DND-41 (cell line): ENCODE results near the gene IMPDH1.

ENCODE experiments used
- ATAC-seq: fragments of 200-7000 bp; cut with Tn5 transposase; 3 replicates; pipeline ENCODE4 v1.9.1; 2021; ENCODE audit warnings: low read depth; ENCODE audit not compliant: insufficient read depth
- DNase-seq: peaks from one replicate; pipeline ENCODE4 v3.0.0-alpha.2; 2020
- H2AFZ ChIP-seq: 2 replicates; pipeline ENCODE4 v1.6.0; 2012; ENCODE audit warnings: low read depth, low read length
- H3K27ac ChIP-seq: 2 replicates; pipeline ENCODE4 v1.5.1; 2012; ENCODE audit warnings: low read length, inconsistent platforms
- H3K27me3 ChIP-seq: fragments of 200-600 bp; sonication (generic); 2 replicates; pipeline ENCODE4 v1.6.0; 2012; ENCODE audit warnings: low read length, mild to moderate bottlenecking, inconsistent platforms; ENCODE audit not compliant: insufficient read depth, poor library complexity
- H3K36me3 ChIP-seq: 2 replicates; pipeline ENCODE4 v1.5.1; 2012; ENCODE audit warnings: low read length, inconsistent platforms; ENCODE audit not compliant: insufficient read depth
- H3K4me1 ChIP-seq: 2 replicates; pipeline ENCODE4 v1.5.1; 2012; ENCODE audit warnings: mild to moderate bottlenecking, low read length; ENCODE audit not compliant: insufficient read depth
- H3K4me2 ChIP-seq: 2 replicates; pipeline ENCODE4 v1.6.0; 2012; ENCODE audit warnings: mild to moderate bottlenecking, moderate library complexity, low read length, inconsistent platforms; ENCODE audit not compliant: insufficient read depth
- H3K4me3 ChIP-seq, 2 experiments: fragments of 200-600 bp in 1 of 2; shearing (Covaris generic) in 1 of 2; 2 replicates each; pipeline ENCODE4 v1.5.1; 2012 to 2016; ENCODE audit warnings: inconsistent platforms in 2 of 2, low read length in 2 of 2, mild to moderate bottlenecking in 2 of 2, low read depth in 1 of 2, moderate library complexity in 1 of 2
- H3K79me2 ChIP-seq: 2 replicates; pipeline ENCODE4 v1.6.0; 2012; ENCODE audit warnings: low read length, inconsistent platforms; ENCODE audit not compliant: insufficient read depth
- H3K9ac ChIP-seq: 2 replicates; pipeline ENCODE4 v1.6.0; 2012; ENCODE audit warnings: low read depth, mild to moderate bottlenecking, inconsistent platforms, low read length, moderate library complexity
- H3K9me3 ChIP-seq: 2 replicates; pipeline ENCODE4 v1.5.1; 2012; ENCODE audit warnings: low read length, moderate library complexity, mild to moderate bottlenecking, inconsistent platforms; ENCODE audit not compliant: insufficient read depth, severe bottlenecking
- H4K20me1 ChIP-seq: 2 replicates; pipeline ENCODE4 v1.6.0; 2012; ENCODE audit warnings: low read length; ENCODE audit not compliant: insufficient read depth
- EZH2 ChIP-seq: IDR thresholded peaks from 3 replicates; pipeline ENCODE4 v1.6.1; 2012; ENCODE audit warnings: borderline replicate concordance, low read depth, mild to moderate bottlenecking, moderate library complexity, low read length, inconsistent platforms; ENCODE audit not compliant: severe bottlenecking
- TF ChIP-seq, protein P1 (sequence below): IDR thresholded peaks from 2 replicates; pipeline ENCODE4 v1.5.1; 2012; ENCODE audit warnings: borderline replicate concordance, low read length, moderate library complexity, mild to moderate bottlenecking; ENCODE audit not compliant: poor library complexity, severe bottlenecking; ENCODE audit errors: extremely low read depth

IMPDH1 gene

DNA sequence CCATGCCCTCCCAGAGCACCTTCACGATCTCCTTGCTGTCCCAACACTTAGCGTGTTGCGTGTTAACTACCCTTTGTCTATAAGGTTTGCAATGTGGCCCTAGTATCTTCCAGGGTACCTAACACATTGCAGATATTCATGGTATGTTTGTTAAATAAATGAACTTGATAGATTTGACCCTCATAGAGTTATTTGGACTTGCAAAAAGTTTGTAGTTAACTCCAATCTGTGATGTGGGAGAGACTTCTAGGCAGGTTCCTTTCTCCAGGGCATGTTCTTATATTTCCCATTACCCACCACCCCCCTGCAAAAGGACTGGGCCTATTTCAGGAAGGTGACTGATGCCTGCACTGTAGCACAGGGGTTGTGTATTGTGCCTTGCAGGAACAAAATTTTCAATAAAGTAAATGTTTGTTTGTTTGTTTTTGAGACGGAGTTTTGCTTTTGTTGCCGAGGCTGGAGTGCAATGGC lies 46.5 kb upstream of the IMPDH1 start:
- ATAC-seq = no peak; the same call in 1 of the 3 replicates
- Histone ChIP-seq H3K27me3 (peaks cover 14% of the 10 kb centered on the region), H3K4me2 (peak overlapping the region; percentile 94), H3K27ac (peak overlapping the region; percentile 90), H3K4me1 (peaks cover 36% of the 10 kb centered on the region), H3K9me3 (no peaks in the 10 kb centered on the region), H3K36me3 (peaks cover 22% of the 10 kb centered on the region), H2AFZ (peak overlapping the region; percentile 98), H4K20me1 (peaks cover 12% of the 10 kb centered on the region), H3K4me3 (peak overlapping the region; percentile 92 to 100), H3K79me2 (peaks cover 47% of the 10 kb centered on the region), H3K9ac (peak overlapping the region; percentile 98)
- TF ChIP-seq, protein P1, sequence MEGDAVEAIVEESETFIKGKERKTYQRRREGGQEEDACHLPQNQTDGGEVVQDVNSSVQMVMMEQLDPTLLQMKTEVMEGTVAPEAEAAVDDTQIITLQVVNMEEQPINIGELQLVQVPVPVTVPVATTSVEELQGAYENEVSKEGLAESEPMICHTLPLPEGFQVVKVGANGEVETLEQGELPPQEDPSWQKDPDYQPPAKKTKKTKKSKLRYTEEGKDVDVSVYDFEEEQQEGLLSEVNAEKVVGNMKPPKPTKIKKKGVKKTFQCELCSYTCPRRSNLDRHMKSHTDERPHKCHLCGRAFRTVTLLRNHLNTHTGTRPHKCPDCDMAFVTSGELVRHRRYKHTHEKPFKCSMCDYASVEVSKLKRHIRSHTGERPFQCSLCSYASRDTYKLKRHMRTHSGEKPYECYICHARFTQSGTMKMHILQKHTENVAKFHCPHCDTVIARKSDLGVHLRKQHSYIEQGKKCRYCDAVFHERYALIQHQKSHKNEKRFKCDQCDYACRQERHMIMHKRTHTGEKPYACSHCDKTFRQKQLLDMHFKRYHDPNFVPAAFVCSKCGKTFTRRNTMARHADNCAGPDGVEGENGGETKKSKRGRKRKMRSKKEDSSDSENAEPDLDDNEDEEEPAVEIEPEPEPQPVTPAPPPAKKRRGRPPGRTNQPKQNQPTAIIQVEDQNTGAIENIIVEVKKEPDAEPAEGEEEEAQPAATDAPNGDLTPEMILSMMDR = no peak
- no peak for TF ChIP-seq EZH2
- no peak for DNase-seq

DNA sequence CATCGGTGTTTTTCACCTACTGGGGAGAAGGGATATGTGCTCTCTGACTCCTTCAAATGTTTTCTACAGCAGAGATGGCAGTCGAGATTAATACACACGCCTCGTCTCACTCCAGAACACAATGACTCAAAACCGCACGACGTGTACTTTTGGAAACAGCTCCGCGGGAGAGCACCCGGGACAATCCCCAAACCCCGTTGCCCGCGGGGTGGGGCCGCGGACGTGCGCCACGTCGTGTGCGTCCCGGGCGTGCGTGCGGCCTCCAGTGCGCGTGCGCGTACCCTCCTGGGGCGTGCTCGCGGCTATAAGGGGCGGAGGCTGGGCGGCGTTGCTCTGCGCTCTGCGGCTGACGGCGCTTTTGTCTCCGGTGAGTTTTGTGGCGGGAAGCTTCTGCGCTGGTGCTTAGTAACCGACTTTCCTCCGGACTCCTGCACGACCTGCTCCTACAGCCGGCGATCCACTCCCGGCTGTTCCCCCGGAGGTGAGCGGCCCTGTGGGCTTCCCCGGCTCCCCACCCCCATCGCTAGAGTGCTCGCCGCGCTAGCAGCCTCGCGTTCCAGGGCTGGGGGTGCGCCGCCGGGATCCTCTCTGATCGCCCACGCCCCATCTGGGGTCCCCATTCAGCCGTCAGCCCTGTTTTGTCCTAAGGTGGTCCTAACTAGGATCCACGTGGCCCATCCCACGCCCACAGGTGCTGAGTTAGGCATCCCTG lies 45.9 kb upstream of the IMPDH1 start, which contains the start of gene HILPDA:
HILPDA (plus strand) TSS at position 336 of the 712 bp plus-strand sequence. CDS start 1,391 bp downstream, outside the sequence.
- Histone ChIP-seq H2AFZ (peak within 1 kb of the TSS; percentile 98), H3K27ac (peak within 1 kb of the TSS; percentile 90), H3K79me2 (peaks cover 45% of the 10 kb centered on the region), H3K36me3 (peaks cover 22% of the 10 kb centered on the region), H3K4me2 (peak within 1 kb of the TSS; percentile 94), H3K4me3 (peak within 1 kb of the TSS; percentile 92 to 100), H3K9ac (peak within 1 kb of the TSS; percentile 98), H4K20me1 (peaks cover 12% of the 10 kb centered on the region), H3K9me3 (no peaks in the 10 kb centered on the region), H3K4me1 (peaks cover 36% of the 10 kb centered on the region), H3K27me3 (peaks cover 14% of the 10 kb centered on the region)
- ATAC-seq (peak; percentile 92), DNase-seq (peak; percentile 93)
- TF ChIP-seq, protein P1 = no peak
- no peak for TF ChIP-seq EZH2

DNA sequence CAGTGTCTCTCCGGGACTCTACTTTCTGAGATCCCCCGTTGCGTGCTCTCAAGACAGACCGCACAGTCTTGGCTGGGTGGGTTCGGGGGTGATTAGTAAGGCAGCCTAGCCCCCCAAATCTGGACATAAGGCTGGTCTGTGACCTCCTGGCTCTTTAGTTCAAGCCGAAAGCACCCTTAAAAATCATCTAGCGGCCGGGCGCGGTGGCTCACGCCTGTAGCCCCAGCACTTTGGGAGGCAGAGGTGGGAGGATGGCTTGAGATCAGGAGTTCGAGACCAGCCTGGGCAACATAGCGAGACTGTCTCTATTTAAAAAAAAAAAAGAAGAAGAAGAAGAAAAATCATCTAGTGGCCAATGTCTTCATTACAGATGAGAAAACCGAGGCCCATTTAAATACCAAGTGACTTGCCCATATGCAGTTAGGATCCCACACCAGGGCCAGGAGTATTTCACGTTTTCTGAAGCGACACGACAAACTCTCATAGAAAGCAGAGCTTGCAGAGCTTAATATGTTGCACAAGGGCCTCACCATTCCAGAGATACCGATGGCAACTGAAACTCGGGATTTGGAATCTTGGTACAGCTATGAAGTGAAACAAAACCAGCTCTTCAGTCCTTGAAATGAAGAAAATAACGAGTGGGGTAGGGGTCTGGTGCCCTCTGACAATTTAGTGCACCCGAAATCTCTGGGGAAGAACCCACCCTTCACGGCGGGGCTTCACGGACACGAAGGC lies 45.2 kb upstream of the IMPDH1 start:
- peaks cover 12% of the 10 kb centered on the region for H4K20me1 ChIP-seq
- H2AFZ ChIP-seq = peak overlapping the region; percentile 98
- peaks cover 22% of the 10 kb centered on the region for H3K36me3 ChIP-seq
- TF ChIP-seq, protein P1 = no peak
- no peak for TF ChIP-seq EZH2
- H3K4me2 ChIP-seq = peak overlapping the region; percentile 94
- peak overlapping the region; percentile 90 for H3K27ac ChIP-seq
- peaks cover 36% of the 10 kb centered on the region for H3K4me1 ChIP-seq
- H3K9ac ChIP-seq = peak overlapping the region; percentile 98
- H3K79me2 ChIP-seq = peaks cover 43% of the 10 kb centered on the region
- no peak for ATAC-seq
- DNase-seq = no peak
- H3K27me3 ChIP-seq = peaks cover 14% of the 10 kb centered on the region
- H3K9me3 ChIP-seq = no peaks in the 10 kb centered on the region
- peak overlapping the region; percentile 92 to 100; a peak in 3 of 4 replicates for H3K4me3 ChIP-seq
